Hepatocyte (in vitro differentiated cells): ENCODE results near the gene PIAS4.

ENCODE experiments used
- EZH2 ChIP-seq: fragments of 200-600 bp; sonication (generic); IDR thresholded peaks from 2 replicates; pipeline ENCODE4 v1.6.1; 2016; ENCODE audit warnings: antibody characterized with exemption, mild to moderate bottlenecking, borderline replicate concordance
- TF ChIP-seq, protein P1 (sequence below): fragments of 200-600 bp; sonication (generic); IDR thresholded peaks from 2 replicates; pipeline ENCODE4 v1.5.1; 2016; ENCODE audit warnings: antibody characterized with exemption, mild to moderate bottlenecking; ENCODE audit not compliant: poor library complexity

DNA sequence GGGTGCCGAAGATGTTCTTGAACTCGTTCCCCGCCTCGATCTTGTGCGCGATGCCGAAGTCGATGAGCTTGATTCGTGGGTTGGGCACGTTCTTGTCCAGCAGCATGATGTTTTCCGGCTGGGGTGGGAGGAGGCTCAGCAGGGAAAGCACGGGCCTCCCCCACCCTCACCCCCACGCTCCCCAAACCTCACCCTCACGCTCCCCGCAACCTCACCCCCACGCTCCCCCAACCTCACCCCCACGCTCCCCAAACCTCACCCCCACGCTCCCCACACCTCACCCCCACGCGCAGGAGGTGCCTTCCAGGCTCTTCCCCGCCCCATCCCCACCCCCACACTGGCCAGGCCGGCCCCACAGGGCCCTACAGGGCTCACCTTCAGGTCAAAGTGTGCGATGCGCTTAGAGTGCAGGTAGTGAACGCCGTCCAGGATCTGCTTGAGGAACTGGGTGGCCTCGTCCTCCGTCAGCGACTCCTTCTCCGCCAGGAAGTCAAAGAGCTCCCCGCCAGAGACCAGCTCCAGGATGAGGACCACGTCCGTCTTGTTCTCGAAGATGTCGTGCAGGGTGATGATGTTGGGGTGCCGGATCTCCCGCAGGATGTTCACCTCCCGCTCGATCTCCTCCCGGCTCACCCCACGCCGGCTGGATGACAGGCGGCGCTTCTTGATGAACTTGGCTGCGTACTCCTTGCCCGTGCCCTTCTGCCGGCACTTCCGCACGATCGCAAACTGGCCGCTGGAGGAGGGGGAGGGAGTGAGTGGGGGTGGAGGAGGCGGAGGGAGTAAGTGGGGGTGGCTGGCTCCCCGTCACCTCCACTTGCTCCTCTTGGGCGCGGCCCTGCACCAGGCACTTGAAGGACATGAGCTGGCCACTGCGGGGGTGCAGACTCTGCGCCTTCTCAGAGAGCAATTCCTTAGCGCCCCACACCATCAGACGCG, 43.0 kb upstream of the PIAS4 start:
- TF ChIP-seq, protein P1, sequence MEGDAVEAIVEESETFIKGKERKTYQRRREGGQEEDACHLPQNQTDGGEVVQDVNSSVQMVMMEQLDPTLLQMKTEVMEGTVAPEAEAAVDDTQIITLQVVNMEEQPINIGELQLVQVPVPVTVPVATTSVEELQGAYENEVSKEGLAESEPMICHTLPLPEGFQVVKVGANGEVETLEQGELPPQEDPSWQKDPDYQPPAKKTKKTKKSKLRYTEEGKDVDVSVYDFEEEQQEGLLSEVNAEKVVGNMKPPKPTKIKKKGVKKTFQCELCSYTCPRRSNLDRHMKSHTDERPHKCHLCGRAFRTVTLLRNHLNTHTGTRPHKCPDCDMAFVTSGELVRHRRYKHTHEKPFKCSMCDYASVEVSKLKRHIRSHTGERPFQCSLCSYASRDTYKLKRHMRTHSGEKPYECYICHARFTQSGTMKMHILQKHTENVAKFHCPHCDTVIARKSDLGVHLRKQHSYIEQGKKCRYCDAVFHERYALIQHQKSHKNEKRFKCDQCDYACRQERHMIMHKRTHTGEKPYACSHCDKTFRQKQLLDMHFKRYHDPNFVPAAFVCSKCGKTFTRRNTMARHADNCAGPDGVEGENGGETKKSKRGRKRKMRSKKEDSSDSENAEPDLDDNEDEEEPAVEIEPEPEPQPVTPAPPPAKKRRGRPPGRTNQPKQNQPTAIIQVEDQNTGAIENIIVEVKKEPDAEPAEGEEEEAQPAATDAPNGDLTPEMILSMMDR, result no peak
- no peak for TF ChIP-seq EZH2
